NCI-H526 treated with DMSO at 0.1 percent for 48 hours (cell line): ENCODE results near the gene BANP.
"Not testable (repeated sequence)": the region's sequence is repeated elsewhere in the genome, so short reads cannot be mapped to it uniquely, and the experiment has no call there.

Source experiments
- DNase-seq: peaks from one replicate; lab custom pipeline; 2025; lab: John Stamatoyannopoulos, UW

BANP gene

GRCh38 chr16:88033003-88033740, 81.9 kb downstream of the BANP start:
- DNase-seq, result not testable (repeated sequence)

- no peak for DNase-seq
Measured at GRCh38 chr16:88034770-88035169, 83.5 kb downstream of the BANP start.

GRCh38 chr16:88035292-88035691, 84.1 kb downstream of the BANP start:
- no peak for DNase-seq

DNA sequence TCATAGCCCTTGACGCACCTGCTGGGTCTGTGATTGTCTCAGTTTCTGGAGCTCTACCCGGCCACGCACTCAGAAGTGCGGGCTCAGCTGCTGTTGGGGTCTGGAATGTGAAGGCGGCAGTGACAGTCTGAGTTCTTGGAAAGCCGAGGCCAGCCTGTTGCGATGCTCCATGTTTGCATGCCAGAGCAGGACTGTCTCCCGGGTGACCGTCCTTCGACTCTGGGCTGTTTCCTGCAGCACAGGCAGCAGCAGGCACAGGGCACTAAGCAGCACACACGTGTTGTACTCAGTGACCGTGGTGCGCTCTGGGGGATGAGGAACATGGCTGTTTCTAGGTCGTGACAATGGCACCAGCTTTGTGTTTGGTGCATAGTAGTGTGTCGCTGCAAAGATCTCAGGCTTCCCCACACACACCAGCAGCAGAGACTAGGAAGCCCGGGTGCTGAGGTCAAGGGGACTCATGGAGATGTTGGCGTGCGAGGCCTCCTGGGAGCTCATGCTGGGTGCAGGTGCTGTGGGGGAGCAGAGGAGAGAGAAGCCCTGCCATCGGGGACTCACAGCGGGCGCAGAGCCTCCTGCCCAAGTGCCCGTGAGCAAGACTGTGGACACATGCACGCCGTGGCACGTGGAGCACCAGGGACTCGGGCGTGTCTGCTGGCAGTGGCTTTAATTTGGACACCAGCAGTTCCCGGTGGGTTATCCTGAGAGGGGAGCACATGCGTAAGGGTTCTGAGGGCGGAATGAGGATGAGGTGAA, 84.8 kb downstream of the BANP start:
- not testable (repeated sequence) for DNase-seq

DNA sequence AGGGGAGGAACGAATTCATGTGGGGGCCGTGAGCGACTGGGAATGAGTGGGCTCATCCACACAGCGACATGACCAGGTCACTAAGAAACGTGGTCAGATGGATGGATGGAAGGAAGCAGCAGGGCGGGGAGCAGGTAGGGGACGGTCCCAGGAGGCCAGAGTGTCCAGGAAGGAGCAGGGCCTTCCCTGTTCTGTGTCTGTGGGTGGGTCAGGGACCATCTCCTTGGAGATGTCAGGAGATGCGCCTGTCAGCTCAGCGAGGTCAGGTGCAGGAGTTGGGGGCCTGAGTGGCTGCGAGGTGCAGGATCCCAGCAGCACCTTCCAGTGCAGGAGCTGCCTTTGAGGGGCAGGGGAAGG, 85.4 kb downstream of the BANP start:
- DNase-seq, result not testable (repeated sequence)

- not testable (repeated sequence) for DNase-seq
Measured at GRCh38 chr16:88037359-88037758, 86.1 kb downstream of the BANP start.

GRCh38 chr16:88037876-88038525, 86.8 kb downstream of the BANP start:
- DNase-seq, result not testable (repeated sequence)

DNA sequence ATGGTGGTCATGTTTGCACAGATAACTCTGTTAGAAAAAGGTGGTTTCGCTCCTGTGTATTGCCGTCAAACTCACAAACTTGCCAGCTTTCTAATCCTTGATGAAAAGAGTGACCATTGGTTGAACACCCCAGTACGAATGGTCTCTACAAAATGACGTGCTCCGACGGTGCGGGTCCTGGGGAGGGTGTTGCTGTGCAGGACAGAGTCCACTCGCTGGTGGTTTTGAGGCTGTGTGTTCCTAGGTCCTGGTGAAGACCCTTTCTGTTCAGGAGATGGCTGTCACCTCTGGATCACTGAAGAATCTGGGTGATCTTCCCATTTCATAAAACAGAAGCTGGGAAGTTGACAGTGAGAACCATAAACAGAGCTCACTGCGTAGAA, 87.3 kb downstream of the BANP start:
- DNase-seq, result not testable (repeated sequence)

DNA sequence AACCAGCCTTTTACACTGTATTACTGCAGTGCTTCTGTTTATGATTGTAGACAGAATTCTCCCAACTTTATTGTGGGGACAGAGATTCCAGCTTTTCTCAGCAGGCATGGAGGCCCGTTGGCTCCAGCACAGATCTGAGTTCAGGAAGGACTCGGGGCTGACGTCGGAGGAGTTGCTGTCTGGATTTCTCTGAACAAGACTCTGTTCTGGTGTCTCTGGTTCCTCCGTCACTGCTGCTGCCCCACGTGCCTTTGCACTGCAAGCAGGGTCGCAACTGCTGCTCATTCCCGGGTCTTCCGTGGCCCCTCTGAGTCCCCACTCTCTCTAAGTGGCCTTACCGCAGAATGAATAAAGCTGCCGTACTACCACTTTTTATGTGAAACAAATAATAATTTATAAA, 88.4 kb downstream of the BANP start:
- no peak for DNase-seq

DNA sequence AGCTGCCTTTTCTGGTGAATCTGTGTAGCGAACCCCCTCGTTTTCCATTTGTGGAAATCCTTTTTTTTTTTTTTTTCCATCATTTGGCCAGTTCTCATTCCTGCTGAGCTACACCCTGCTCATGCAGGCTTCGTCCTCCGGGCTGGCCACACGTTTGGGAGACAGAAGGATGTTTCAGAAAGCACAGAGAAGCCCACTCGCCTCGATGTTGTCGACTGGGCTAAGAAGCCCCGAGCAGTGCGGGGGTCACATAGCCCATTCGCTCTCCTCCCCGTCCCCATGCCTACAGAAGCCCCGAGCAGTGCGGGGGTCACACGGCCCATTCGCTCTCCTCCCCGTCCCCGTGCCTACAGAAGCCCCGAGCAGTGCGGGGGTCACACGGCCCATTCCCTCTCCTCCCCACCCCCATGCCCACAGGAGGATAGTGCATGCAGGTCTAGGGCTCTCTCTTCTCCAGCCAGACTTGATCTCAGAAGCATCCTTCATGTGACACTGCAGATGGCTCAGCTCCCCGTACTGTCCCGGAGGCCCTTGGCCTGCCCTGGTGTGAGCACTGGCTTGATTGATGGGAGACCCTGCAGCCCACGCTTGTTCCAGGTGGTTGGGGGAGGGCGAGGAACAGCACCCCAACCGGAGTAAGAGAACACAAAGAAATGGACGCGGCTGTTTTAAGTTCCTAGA, 89.1 kb downstream of the BANP start:
- not testable (repeated sequence) for DNase-seq

DNA sequence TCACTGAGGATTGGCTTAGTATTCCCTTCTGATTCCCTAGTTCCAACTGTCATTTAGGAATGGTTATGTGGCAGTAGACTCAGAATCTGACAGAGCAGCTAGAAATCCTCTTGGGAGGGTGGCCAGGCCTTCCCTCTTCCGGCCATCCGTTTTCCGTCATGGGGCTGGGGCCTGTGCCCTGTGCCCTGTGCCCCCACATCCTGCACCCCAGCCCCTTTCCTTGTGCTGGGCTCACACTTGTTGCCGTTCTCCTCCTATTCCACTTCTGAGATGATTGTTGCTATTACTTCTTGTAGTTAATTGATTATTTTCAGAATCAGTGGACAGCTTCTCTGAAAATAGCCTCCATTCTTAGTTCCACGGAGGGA, 89.6 kb downstream of the BANP start:
- DNase-seq, result not testable (repeated sequence)

DNA sequence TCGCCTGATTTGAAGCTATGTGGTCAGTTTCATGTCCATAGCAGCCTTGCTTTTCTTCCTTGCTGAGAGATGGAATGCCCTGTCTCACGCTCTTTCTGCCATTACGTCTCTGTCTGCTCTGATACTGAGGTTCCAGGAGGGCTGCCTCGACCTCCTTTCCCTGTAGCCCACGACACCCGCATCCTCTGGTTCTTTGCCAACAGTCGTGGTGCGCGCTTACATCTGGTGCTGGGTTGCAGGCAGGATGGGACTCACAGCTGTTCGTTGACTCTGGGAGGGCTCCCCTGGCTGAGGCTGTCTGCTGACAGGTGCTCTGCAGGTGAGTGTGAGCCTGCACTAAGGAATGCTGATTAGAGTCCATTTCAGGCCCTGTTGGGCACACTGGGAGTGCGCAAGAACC, 90.3 kb downstream of the BANP start:
- not testable (repeated sequence) for DNase-seq

GRCh38 chr16:88041986-88042562, 90.8 kb downstream of the BANP start:
- DNase-seq, result not testable (repeated sequence)

DNA sequence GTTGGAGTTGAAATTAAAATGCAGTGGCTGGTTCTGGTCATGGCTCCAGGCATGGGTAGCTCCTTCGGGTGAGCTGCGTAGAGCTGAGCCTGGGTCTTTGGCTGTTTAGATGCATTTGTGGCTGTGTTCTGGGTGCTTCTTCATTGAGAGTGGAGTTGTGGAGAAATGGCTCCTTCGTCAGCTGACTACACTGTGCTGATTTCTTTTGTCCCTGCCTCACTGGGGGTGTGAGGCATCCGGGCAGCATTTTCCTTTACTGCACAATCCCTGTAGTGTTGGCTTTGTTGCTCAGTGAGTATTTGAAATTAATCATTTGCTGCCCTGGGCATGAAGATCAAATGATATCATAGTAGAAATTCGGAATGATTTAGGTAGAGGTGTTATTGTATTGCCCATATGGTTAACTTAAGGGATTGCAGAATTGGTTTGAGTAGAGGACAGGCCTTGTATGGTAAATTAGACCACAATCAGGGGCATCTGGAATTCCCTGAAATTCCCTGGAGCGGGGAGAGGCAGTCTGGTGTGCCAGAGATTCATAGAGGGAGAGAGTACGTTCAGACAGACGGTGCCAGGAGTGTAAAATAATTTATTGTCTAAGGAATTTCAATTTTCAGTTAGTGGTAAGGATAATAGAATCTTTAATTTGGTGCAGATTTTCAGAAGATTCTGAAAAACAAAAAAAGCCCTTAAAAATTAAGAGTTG, 92.1 kb downstream of the BANP start:
- not testable (repeated sequence) for DNase-seq

- not testable (repeated sequence) for DNase-seq
Measured at GRCh38 chr16:88044121-88044581, 92.9 kb downstream of the BANP start.

DNA sequence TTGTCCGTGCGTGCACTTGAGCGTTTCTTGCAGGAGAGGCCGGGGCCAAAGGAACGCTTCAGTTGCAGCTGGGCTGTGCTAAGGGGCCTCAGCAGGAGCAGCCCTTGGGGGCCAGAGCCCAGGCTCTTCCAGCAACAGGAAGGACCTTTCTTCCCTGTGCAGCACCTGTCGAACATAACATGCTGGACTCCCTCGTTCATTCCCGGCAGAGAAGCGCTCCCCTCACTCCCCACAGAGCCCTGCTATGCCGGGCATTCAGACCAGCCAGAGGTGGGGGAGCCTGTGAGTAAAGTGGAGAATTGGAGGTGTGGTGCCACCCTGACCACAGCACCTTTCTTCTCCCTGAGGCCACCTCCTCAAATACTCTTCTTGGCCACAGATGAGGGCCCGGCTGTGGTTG, 94.1 kb downstream of the BANP start:
- not testable (repeated sequence) for DNase-seq

DNA sequence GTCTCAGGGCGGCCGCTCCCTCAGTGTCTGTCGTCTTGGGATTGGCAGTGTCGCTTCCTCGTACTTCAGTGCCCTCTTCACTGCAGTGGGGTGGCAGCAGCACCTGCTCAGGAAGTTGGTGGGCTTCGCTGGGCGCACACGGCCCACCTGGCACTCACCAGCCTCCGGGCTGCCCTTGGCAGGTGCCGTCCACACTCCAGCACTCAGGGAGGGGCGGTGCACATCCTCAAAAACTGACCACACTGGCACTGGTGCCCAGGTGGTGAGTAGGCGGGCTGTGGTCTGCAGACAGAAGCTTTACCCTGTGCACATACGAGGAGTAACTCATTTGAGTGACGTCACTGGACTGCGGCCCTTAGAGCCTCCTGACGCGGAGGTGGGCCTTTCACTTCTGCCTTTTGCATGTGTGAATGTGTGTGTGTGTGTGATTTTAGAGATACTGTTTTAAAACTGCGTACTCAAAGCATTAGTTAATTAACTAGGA, 94.6 kb downstream of the BANP start:
- no peak for DNase-seq

DNA sequence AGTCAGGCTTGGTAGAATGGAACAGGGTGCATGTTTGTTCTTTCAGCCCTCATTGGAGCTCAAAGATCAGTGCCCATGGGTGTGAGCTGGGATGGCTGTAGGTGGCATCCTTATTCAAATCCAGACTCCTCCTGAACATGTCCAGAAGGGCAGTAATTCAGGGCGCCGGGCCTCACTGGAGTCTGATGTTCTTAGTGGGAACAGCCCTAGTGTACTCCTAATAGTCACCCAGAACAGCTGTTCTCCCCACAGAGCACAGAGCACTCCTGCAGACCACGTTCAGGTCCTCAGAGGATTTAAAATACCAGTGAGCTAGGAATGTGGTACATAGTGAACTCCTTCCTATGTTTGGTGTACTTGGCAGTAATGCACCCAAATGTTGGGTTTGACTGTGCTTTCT, 96.2 kb downstream of the BANP start:
- DNase-seq, result no peak

DNA sequence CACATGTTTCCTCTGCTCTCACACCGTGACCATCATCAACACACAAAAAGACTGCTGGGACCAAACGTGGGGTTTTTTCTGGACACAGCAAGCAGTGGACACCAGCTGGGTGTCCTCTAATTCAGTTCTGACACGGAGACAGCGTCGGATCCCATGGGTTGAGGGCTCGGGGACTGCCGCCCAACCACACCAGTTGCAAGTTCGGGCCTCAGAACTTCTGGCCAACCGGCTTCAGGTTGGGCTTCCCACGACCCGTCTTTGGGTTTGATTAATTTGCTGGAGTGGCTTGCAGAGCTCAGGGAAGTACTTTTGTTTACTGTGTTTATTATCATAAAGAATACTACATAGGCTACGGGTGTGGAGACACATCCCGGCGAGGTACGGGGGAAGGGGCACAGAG, 97.8 kb downstream of the BANP start:
- no peak for DNase-seq

DNA sequence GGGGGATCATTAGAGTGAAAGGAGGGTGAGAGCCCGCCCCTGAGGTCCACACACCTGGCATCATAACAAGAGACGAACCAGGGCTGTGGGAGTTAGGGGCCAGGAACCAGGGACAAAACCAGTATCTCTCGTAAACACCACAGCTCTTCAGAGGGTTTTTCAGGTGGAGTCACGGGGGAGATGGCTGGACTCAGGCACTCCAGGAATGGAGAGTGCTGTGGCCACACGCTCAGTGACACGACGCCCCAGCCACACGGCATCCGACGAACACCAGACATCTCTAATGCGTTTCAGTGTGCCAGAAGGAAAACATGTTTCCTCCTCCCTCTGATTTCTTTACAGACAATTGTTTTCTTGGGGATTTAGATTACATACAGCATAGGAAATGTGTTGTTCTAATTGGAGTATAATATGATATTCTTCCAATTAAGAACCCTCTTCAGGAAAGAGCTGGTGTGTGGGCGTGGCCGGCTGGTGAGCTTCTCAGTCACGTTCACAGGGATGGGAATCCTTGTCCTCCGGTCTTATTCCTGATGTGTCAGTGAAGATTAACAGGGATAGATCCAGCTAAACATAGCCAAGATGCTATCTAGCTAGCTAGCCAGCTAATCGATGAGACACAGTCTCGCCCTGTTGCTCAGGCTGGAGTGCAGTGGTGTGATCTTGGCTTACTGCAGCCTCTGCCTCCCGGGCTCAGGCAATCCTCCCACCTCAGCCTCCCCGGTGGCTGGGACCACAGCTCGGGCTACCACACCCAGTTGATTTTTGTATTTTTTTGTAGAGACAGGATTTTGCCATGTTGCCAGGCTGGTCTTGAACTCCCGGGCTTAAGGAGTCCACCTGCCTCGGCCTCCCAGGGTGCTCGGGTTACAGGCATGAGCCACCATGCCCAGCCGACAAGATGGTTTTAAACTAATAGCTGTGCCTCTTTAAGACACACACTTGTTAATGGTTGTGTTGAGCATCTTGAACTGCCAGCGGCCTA, 98.6 kb downstream of the BANP start:
- DNase-seq, result no peak
